ENCODE measurements around the gene ETHE1.
A peak's percentile ranks its signal among the peaks of the same experiment; 100 is the strongest.
"Not testable (repeated sequence)": the region's sequence is repeated elsewhere in the genome, so short reads cannot be mapped to it uniquely, and the experiment has no call there.

The ETHE1 gene

DNA sequence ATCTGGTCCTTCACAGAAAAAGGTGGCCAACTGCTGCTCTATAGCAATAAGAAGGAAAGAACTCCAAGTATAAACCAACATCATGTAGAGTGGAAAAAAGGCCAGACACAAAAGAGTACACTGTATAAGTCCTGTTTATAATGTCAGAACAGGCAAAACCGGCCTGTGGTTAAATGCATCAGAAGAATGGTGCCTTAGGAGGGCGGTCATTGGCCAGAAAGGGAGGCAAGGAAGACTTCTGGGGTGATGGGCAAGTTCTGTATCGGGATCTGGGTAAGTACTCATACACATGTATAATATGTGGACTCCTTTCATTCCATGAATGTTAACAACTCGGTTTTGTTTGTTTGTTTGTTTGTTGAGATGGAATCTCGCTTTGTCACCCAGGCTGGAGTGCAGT is 4.1 kb downstream of the ETHE1 start:
- DNase-seq: no peak

DNA sequence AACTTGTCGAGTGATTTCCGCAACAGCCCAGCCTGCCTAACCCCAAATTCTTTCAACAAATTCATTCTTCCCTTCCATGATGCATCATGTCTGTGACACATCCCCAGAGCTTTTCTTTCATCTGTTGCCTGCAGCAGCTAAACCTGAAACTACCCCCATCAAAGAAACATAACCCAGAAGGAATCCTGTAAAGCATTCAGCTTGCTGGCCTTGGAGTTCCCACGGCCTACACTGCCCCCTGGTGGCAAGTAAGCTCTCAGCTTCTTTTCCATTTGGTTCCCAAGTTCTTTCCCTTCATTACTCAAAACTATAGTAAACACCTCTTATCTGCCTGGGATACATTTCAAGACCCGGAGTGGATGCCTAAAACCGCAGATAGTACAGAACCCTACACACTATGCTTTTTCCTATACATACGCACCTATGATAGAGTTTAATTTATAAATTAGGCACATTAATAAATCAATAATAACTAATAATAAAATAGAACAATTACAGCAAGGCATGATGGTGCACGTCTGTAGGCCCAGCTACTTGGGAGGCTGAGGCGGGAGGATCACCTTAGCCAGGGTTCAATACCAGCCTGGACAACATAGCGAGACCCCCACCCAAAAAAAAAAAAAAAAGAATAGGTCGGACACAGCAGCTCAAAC is 7.4 kb downstream of the ETHE1 start:
- DNase-seq: peak; percentile 82

DNA sequence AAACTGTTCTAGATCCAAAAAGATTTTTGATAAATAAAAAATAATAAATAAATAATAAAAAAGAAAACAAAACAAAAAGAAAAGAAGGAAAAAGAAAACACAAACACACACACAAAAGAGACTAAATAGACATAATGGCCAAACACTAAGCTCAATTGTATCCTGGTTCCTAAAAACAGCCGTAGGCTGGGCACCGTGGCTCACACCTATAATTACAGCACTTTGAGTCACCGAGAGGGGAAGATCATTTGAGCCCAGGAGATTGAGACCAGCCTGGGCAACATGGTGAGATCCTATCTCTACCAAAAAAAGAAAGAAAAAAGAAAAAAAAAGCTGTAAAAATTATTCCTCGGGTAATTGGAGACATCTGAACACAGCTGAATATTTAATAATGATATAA is 8.9 kb downstream of the ETHE1 start:
- no peak for DNase-seq

DNA sequence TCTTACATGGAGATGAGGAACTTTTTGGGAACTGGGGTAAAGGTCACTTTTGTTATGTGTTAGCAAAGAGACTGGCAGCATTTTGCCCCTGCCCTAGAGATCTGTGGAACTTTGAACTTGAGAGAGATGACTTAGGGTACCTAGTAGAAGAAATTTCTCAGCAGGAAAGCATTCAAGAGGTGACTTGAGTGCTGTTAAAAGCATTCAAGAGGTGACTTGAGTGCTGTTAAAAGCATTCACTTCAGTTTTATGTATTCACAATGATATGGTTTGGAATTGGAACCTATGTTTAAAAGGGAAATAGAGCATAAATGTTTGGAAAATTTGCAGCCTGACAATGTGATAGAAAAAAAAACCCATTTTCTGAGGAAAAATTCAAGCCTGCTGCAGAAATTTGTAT is 14.6 kb downstream of the ETHE1 start:
- DNase-seq: not testable (repeated sequence)

GRCh38 chr19:43511324-43511723 is 15.7 kb downstream of the ETHE1 start:
- no peak for DNase-seq

DNA sequence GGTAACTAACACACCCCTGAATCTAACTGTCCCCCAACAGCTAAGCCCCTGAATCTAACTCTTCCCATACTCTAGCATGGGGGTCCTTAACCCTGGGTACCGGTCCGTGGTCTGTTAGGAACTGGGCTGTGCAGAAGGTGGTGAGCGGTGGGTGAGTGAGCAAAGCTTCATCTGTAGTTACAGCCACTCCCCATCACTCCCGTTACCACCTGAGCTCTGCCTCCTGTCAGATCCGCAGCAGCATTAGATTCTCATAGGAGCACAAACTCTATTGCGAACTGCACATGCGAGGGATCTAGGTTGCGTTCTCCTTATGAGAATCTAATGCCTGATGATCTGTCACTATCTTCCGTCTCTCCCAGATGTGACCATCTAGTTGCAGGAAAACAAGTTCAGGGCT is 16.3 kb downstream of the ETHE1 start:
- DNase-seq: no peak

GRCh38 chr19:43507880-43508279 is 19.1 kb downstream of the ETHE1 start:
- DNase-seq: no peak

GRCh38 chr19:43506629-43507028 is 20.4 kb downstream of the ETHE1 start:
- no peak for DNase-seq

- DNase-seq: no peak
These were observed 21.1 kb downstream of the ETHE1 start for GRCh38 chr19:43505941-43506340.

DNA sequence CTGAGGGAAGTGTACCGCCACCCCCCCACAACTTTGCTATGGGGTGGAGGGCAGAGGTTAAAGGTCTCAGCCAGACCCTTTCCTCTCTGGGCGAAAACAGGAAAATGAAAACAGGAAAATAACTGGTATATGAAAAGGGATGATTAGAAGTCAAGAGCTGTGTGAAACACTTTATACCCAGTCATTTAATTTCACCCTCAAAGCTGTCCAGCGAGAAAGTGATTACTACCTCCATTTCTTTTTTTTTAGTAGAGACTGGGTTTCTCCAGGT is 21.9 kb downstream of the ETHE1 start:
- no peak for DNase-seq

GRCh38 chr19:43504426-43505185 is 22.4 kb downstream of the ETHE1 start, which contains the start of gene PHLDB3:
TSS of gene PHLDB3 (minus strand) at chr19:43504746. CDS start at chr19:43504118, 628 bp downstream.
- peak; percentile 49 for DNase-seq

DNA sequence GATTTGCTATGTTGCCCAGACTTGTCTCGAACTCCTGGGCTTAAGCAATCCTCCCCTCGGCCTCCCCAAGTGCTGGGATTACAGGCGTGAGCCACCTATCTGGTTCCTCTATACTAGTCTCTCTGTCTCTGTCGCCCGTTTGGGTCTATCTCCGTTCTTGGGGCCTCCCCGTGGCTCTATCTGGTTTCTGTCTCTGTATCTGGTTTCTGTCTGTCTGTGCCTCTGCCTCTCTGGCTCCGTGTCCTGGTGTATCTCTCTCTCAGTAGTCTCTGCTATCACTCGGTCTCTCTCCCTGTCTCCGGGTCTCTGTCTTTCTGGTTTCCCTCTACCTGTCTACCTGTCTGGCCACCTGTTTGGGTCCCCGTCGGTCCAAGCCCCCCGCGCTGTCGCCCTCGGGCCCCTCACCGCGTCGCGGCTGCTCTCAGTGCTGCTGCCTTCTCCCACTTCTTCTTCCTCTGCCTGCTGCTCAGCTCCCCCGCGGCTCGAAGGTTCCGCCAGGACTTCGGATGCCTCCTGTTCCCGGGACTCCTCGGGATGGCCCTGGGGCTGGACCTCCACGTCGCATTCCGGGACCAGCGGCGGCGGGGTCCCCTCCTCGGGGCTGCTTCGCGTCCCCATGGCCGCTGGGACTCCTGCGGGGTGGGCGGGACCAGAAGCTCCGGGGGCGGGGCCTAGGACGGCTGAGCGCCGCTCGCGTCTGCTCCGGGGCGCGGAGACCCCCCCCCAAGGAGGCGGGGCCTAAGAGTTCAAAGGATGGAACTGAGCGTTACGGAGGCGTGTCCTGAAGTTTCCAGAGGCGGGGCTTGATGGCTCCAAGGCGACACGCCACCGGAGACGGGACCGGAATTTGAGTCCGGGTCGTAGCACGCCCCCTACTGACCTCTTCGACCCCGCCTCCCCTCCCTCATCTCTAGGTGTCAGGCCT is 23.2 kb downstream of the ETHE1 start:
- peak; percentile 100 for DNase-seq

GRCh38 chr19:43502419-43502976 is 24.5 kb downstream of the ETHE1 start:
- DNase-seq: no peak

GRCh38 chr19:43501661-43502418 is 25.2 kb downstream of the ETHE1 start:
- DNase-seq: no peak

GRCh38 chr19:43499042-43499441 is 28.0 kb downstream of the ETHE1 start:
- no peak for DNase-seq

DNA sequence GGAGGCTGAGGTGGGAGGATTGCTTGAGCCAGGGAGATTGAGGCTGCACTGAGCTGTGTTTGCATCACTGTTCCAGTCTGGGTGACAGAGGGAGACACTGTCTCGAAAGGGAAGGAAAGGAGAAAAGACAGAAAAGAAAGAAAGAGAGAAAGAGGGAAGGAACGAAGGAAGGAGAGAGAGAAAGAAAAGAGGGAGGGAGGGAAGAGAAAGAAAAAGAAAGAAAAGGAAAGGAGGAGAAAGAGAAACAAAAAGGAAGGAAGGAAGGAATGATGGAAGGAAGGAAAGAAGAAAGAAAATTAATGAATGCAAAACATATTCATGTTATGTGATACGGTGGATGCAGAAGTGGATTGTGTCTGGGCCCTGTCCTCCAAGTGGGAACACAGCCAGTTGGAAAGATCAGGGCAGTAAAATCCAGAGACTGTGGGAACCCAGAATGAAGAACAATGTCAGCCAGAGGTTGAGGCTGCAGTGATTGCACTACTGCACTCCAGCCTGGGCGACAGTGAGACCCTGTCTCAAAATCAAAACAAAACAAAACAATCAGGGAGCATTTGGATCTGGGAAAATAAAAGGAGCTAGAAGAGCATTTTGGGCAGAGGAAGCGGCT is 28.7 kb downstream of the ETHE1 start:
- no peak for DNase-seq

- DNase-seq: no peak
These were observed 30.0 kb downstream of the ETHE1 start for GRCh38 chr19:43496960-43497359.

DNA sequence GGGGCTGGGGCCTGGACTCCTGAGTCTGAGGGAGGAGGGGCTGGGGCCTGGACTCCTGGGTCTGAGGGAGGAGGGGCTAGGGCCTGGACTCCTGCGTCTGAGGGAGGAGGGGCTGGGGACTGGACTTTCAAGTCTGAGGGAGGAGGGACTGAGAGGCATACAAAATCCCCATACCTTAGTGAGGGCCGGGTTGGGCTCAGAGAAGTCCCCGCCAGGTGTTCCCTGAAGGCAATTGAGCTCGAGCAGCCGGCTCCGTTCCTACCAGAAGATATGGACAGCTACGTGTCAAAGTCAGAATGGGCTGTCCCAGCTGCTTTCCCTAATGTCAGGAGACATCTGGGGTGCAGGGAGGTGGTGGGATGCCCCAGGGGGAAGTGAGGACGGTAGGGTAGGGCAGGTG is 31.9 kb downstream of the ETHE1 start:
- no peak for DNase-seq

GRCh38 chr19:43490759-43491158 is 36.2 kb downstream of the ETHE1 start:
- DNase-seq: no peak

GRCh38 chr19:43489979-43490599 is 36.9 kb downstream of the ETHE1 start:
- DNase-seq: no peak

- DNase-seq: no peak
These were observed 37.7 kb downstream of the ETHE1 start for GRCh38 chr19:43489310-43489709.

DNA sequence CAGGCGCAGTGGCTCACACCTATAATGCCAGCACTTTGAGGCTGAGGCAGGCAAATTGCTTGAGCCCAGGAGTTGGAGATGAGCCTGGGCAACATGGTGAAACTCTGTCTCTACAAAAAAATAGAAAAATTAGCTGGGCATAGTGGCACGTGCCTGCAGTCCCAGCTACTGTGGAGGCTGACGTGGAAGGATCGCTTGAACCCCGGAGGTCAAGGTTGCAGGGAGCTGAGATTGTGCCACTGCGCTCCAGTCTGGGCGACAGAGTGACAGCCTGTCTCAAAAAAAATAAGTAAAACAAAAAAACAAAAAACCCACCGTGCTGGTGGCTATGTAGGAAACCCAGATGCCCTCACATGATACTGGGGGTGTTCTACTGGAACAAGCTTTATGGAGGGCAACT is 38.8 kb downstream of the ETHE1 start:
- DNase-seq: no peak

All from activated CD4-positive, alpha-beta T cell treated with anti-CD3 and anti-CD28 coated beads, Interleukin-2, amount 50 U/mL, for 1 hour (primary cell).